Activated T-cell treated with anti-CD3 and anti-CD28 coated beads, Interleukin-2, amount 50 U/mL, for 1 hour (primary cell): ENCODE results near the gene CCL4.
A peak's percentile ranks its signal among the peaks of the same experiment; 100 is the strongest.
"Not testable (repeated sequence)": the region's sequence is repeated elsewhere in the genome, so short reads cannot be mapped to it uniquely, and the experiment has no call there.

ENCODE experiments used
- DNase-seq: peaks from one replicate; pipeline ENCODE4 v3.0.0-alpha.2; 2020

Gene CCL4

GRCh38 chr17:36103401-36103975 is at the start of gene CCL4:
Gene CCL4 (plus strand): TSS chr17:36103827. CDS start chr17:36103906, 79 bp downstream.
- not testable (repeated sequence) for DNase-seq

GRCh38 chr17:36055171-36055570 is 48.5 kb upstream of the CCL4 start:
- DNase-seq, result no peak

GRCh38 chr17:36055921-36056520 is 47.6 kb upstream of the CCL4 start:
- DNase-seq, result no peak

GRCh38 chr17:36057911-36058310 is 45.7 kb upstream of the CCL4 start:
- DNase-seq, result no peak

- DNase-seq, result no peak
Measured at GRCh38 chr17:36059406-36059805, 44.2 kb upstream of the CCL4 start.

- DNase-seq, result no peak
Measured at GRCh38 chr17:36060816-36061215, 42.8 kb upstream of the CCL4 start.

- no peak for DNase-seq
Measured at GRCh38 chr17:36063786-36064541, 39.7 kb upstream of the CCL4 start, which contains the start of gene CCL18. Gene CCL18 (plus strand): TSS chr17:36064272. CDS start chr17:36064343, 71 bp downstream.

- no peak for DNase-seq
Measured at GRCh38 chr17:36066365-36066985, 37.2 kb upstream of the CCL4 start.

GRCh38 chr17:36068524-36068923 is 35.1 kb upstream of the CCL4 start:
- no peak for DNase-seq

GRCh38 chr17:36069136-36069535 is 34.5 kb upstream of the CCL4 start:
- DNase-seq, result no peak

GRCh38 chr17:36070427-36070826 is 33.2 kb upstream of the CCL4 start:
- DNase-seq, result no peak

GRCh38 chr17:36071751-36072150 is 31.9 kb upstream of the CCL4 start:
- DNase-seq, result no peak

- peak; percentile 36 for DNase-seq
Measured at GRCh38 chr17:36072431-36073121, 31.1 kb upstream of the CCL4 start.

- no peak for DNase-seq
Measured at GRCh38 chr17:36074365-36074764, 29.3 kb upstream of the CCL4 start.

GRCh38 chr17:36081681-36082471 is 21.8 kb upstream of the CCL4 start:
- not testable (repeated sequence) for DNase-seq

GRCh38 chr17:36082482-36083120 is 21.0 kb upstream of the CCL4 start:
- DNase-seq, result peak; percentile 30

- DNase-seq, result not testable (repeated sequence)
Measured at GRCh38 chr17:36083691-36084090, 19.9 kb upstream of the CCL4 start.

GRCh38 chr17:36085765-36086164 is 17.9 kb upstream of the CCL4 start:
- DNase-seq, result no peak

- DNase-seq, result no peak
Measured at GRCh38 chr17:36086791-36087190, 16.8 kb upstream of the CCL4 start.

- not testable (repeated sequence) for DNase-seq
Measured at GRCh38 chr17:36087471-36087870, 16.2 kb upstream of the CCL4 start.

- not testable (repeated sequence) for DNase-seq
Measured at GRCh38 chr17:36087897-36088572, 15.6 kb upstream of the CCL4 start.
